Endodermal cell (in vitro differentiated cells): ENCODE data around the gene SYCN. TPM values are rescaled to one million over a fixed set of nuclear protein-coding genes. Genes with fewer than 3 reads are reported as not detected.

ENCODE experiments used
- DNase-seq: peaks from one replicate; pipeline ENCODE4 v3.0.0-alpha.2; 2017
- H3K27ac ChIP-seq: 2 replicates; pipeline ENCODE4 v1.5.1; 2013; ENCODE audit warnings: mild to moderate bottlenecking, low read depth, low read length, moderate library complexity
- H3K27me3 ChIP-seq: 2 replicates; pipeline ENCODE4 v1.6.1; 2013; ENCODE audit warnings: mild to moderate bottlenecking, low read length, moderate library complexity; ENCODE audit not compliant: insufficient read depth, control insufficient read depth, poor library complexity, severe bottlenecking
- H3K36me3 ChIP-seq: 2 replicates; pipeline ENCODE4 v1.7.0; 2013; ENCODE audit warnings: mild to moderate bottlenecking, low read length, moderate library complexity; ENCODE audit not compliant: control insufficient read depth, insufficient read depth
- H3K4me1 ChIP-seq: one replicate; pipeline ENCODE4 v1.7.0; 2013; ENCODE audit warnings: low read length; ENCODE audit not compliant: control insufficient read depth, insufficient read depth
- H3K4me3 ChIP-seq: 2 replicates; pipeline ENCODE4 v1.5.1; 2013; ENCODE audit warnings: mild to moderate bottlenecking, low read length, moderate library complexity
- H3K9ac ChIP-seq: 2 replicates; pipeline ENCODE4 v1.6.1; 2013; ENCODE audit warnings: mild to moderate bottlenecking, low read length, moderate library complexity; ENCODE audit not compliant: poor library complexity, severe bottlenecking; ENCODE audit errors: extremely low read depth
- H3K9me3 ChIP-seq: 2 replicates; pipeline ENCODE4 v1.6.1; 2013; ENCODE audit warnings: mild to moderate bottlenecking, low read length, moderate library complexity; ENCODE audit not compliant: control insufficient read depth
- H3K27ac Mint-ChIP-seq: 2 replicates; pipeline ENCODE4 v1.8.0; 2020; ENCODE audit warnings: mixed read lengths
- H3K27me3 Mint-ChIP-seq: 2 replicates; pipeline ENCODE4 v1.8.0; 2021; ENCODE audit warnings: mild to moderate bottlenecking, mixed read lengths; ENCODE audit not compliant: insufficient read depth
- H3K36me3 Mint-ChIP-seq: 2 replicates; pipeline ENCODE4 v1.8.0; 2020; ENCODE audit warnings: low read depth, mixed read lengths
- H3K4me1 Mint-ChIP-seq: 2 replicates; pipeline ENCODE4 v1.8.0; 2020; ENCODE audit warnings: mixed read lengths
- H3K4me3 Mint-ChIP-seq: 2 replicates; pipeline ENCODE4 v1.8.0; 2020; ENCODE audit warnings: mild to moderate bottlenecking, moderate library complexity, mixed read lengths
- H3K9me3 Mint-ChIP-seq: 2 replicates; pipeline ENCODE4 v1.8.0; 2020; ENCODE audit warnings: mild to moderate bottlenecking, mixed read lengths
- WGBS, 2 experiments: methylation state at CpG; one replicate each; pipeline versions ENCODE4 v1.1.5 to v1.1.7; 2013; ENCODE audit warnings: missing lambda C conversion rate in 2 of 2, mixed read lengths in 1 of 2; ENCODE audit not compliant: insufficient coverage in 1 of 2, insufficient read length in 1 of 2; 5-methylcytosine and 5-hydroxymethylcytosine counted together
- total RNA-seq, 2 donors: library from RNA; stranded (reverse); fragmentation: NEBNext Ultra II Directional in 1 of 2; extraction: Animal tissue kit (Norgen Biotek cat#: 25700) in 1 of 2; gene quantifications; 2 replicates in 1 of 2; 3 replicates in 1 of 2; pipeline ENCODE4 v1.2.1, GENCODE V29; 2021
- TF ChIP-seq, protein P1 (sequence below): fragments of 200-600 bp; sonication (generic); conservative IDR thresholded peaks from 2 replicates; pipeline ENCODE4 v1.5.0; 2021; ENCODE audit warnings: antibody characterized with exemption, mild to moderate bottlenecking

Gene SYCN
- total RNA-seq, 2 donors from 2014 or later, result not detected

GRCh38 chr19:39175564-39175963 is 28.5 kb downstream of the SYCN start:
- no peak overlapping the region for H3K9ac ChIP-seq
- WGBS, 2 experiments, result 91 to 97% methylated on average over 6 to 7 of the region's 7 CpGs
- Mint-ChIP-seq H3K9me3 (no peaks in the 10 kb centered on the region), H3K4me3 (no peak overlapping the region), H3K27ac (no peak overlapping the region), H3K36me3 (peaks cover 23% of the 10 kb centered on the region), H3K27me3 (no peaks in the 10 kb centered on the region), H3K4me1 (no peaks in the 10 kb centered on the region)
- DNase-seq, result no peak
- no peaks in the 10 kb centered on the region for H3K4me1 ChIP-seq
- H3K4me3 ChIP-seq, result no peak overlapping the region
- H3K36me3 ChIP-seq, result peaks cover 10% of the 10 kb centered on the region
- H3K9me3 ChIP-seq, result no peaks in the 10 kb centered on the region
- no peak overlapping the region for H3K27ac ChIP-seq
- H3K27me3 ChIP-seq, result no peaks in the 10 kb centered on the region
- TF ChIP-seq, protein P1, sequence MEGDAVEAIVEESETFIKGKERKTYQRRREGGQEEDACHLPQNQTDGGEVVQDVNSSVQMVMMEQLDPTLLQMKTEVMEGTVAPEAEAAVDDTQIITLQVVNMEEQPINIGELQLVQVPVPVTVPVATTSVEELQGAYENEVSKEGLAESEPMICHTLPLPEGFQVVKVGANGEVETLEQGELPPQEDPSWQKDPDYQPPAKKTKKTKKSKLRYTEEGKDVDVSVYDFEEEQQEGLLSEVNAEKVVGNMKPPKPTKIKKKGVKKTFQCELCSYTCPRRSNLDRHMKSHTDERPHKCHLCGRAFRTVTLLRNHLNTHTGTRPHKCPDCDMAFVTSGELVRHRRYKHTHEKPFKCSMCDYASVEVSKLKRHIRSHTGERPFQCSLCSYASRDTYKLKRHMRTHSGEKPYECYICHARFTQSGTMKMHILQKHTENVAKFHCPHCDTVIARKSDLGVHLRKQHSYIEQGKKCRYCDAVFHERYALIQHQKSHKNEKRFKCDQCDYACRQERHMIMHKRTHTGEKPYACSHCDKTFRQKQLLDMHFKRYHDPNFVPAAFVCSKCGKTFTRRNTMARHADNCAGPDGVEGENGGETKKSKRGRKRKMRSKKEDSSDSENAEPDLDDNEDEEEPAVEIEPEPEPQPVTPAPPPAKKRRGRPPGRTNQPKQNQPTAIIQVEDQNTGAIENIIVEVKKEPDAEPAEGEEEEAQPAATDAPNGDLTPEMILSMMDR, result no peak

GRCh38 chr19:39174558-39175544 is 29.2 kb downstream of the SYCN start:
- 93 to 95% methylated on average over 30 to 43 of the region's 43 CpGs for WGBS, 2 experiments
- H3K9me3 Mint-ChIP-seq, result no peaks in the 10 kb centered on the region
- H3K27me3 Mint-ChIP-seq, result no peaks in the 10 kb centered on the region
- no peaks in the 10 kb centered on the region for H3K27me3 ChIP-seq
- H3K9me3 ChIP-seq, result no peaks in the 10 kb centered on the region
- H3K4me3 ChIP-seq, result no peak overlapping the region
- no peak overlapping the region for H3K9ac ChIP-seq
- no peak overlapping the region for H3K27ac ChIP-seq
- no peak overlapping the region for H3K4me3 Mint-ChIP-seq
- no peaks in the 10 kb centered on the region for H3K4me1 ChIP-seq
- TF ChIP-seq, protein P1, result no peak
- H3K27ac Mint-ChIP-seq, result no peak overlapping the region
- H3K4me1 Mint-ChIP-seq, result no peaks in the 10 kb centered on the region
- H3K36me3 ChIP-seq, result peaks cover 6% of the 10 kb centered on the region
- H3K36me3 Mint-ChIP-seq, result peaks cover 18% of the 10 kb centered on the region
- no peak for DNase-seq

DNA sequence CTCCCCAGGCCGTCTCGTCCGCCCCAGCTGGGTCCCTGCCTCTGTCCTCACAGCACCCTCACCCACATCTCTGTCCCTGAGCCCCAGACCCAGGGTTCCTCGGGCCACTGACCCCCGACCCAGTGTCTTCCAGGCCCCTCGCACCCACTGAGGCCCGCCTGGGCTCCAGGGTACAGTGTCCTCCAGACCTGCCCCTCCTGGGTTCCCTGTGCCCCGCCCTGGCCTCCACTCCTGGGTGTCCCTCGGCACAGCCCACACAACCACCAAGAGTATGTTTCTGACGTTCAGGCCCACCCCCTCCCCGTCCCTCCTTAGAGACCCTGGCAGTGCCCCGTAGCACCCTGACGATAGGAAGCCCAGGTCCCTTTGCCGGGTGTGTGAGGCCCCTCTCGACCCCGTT is 29.9 kb downstream of the SYCN start:
- Mint-ChIP-seq H3K27me3 (no peaks in the 10 kb centered on the region), H3K36me3 (peaks cover 20% of the 10 kb centered on the region), H3K27ac (no peak overlapping the region), H3K4me1 (no peaks in the 10 kb centered on the region), H3K4me3 (no peak overlapping the region), H3K9me3 (no peaks in the 10 kb centered on the region)
- no peaks in the 10 kb centered on the region for H3K9me3 ChIP-seq
- H3K9ac ChIP-seq, result no peak overlapping the region
- no peak overlapping the region for H3K4me3 ChIP-seq
- H3K27ac ChIP-seq, result no peak overlapping the region
- WGBS, 2 experiments, result 93 to 94% methylated on average over 6 to 16 of the region's 16 CpGs
- no peaks in the 10 kb centered on the region for H3K4me1 ChIP-seq
- H3K36me3 ChIP-seq, result peaks cover 6% of the 10 kb centered on the region
- H3K27me3 ChIP-seq, result no peaks in the 10 kb centered on the region
- TF ChIP-seq, protein P1, result no peak
- no peak for DNase-seq
